ENCODE data around the gene FADS2. TPM values are rescaled to one million over a fixed set of nuclear protein-coding genes. Genes with fewer than 3 reads are reported as not detected.

FADS2 gene
- total and polyA plus RNA-seq, 9 of the 15 experiments (the other 6 are each of a cell fraction or from before 2014, with no cell fraction given), result 2.9 to 42.8 (median 16.2) TPM

DNA sequence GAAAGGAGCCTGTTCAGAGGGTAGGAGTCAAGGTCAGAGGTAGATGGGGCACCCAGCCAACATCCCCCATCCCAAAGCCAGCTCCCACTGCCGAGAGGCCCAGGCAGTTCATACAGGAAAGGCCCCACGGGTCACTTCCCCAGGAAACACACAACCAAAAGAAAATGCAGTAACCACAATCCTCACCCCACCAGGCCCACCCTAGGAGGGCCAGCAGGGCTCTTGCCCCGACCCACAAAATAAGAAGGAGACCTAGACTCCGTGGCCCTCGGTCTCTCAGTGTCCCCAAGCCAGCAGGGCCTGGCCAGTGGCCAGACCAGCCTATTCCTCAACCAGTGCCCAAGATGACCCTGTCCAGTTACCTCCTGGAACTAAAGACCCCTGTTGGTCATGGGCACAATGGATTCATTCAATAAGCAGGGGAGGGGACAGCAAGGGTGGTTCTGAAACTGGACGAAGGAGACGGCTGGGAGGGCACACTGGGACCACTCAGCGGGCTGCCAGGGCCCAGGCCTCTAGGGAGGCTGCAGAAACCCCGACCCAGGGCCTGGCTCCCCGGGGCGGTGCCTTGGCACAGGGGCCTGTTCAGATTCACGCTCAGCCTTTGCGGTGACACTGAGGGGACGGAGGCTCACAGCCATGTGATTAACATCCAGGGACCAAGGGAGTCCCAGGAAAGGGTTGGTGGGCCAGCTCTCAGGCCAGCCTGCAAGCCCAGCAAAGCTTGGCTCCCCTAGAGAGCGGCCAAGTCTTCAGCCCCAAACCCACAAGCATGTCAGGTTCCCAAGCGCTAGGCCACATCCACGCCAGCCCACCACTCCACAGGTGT, 83.8 kb downstream of the FADS2 start (continued):
- no peak for TF ChIP-seq ELF1 (tag; IDR thresholded peaks at IDR 0.05)
- TF ChIP-seq KAT7 (CRISPR knock-in tag; IDR thresholded peaks at IDR 0.05; ENCODE audit: borderline replicate concordance), result no peak

DNA sequence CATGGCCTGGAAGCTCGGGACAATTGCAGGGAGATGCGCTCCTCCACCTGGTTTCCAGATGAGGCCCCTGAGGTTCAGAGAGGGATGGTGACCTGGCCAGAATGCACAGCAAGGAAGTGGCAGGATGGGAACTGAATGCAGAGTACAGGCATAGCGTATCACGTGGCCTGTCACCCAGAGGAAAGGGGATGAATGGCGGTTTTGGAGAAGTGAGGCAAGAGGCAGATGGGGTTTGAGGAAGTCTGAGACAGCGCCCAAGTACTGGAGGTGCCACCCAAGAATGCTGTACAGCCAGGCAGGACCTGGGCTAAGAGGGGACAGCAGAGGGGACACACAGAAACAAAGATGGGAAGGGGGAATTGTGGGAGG, 84.4 kb downstream of the FADS2 start:
- no peaks in the 10 kb centered on the region for H3K27me3 ChIP-seq (ENCODE audit: control insufficient read depth in 2 of 2, insufficient read depth in 2 of 2, low read length in 2 of 2)
- TF ChIP-seq MCM5 (IDR thresholded peaks at IDR 0.05; ENCODE audit: low read depth) (no peak), USF1 (CRISPR knock-in tag; IDR thresholded peaks at IDR 0.05) (0 out of 2 replicates have a peak, but pooled peaks have one; percentile 24), BCOR (IDR thresholded peaks at IDR 0.05) (peak; percentile 76), RCOR1 (IDR thresholded peaks at IDR 0.05; ENCODE audit: borderline replicate concordance in 1 of 2, low read depth in 2 of 2, low read length in 2 of 2) (0 out of 4 replicates have a peak, but pooled peaks of 1 of the 2 experiments have one; percentile 10), POLR2AphosphoS5 (IDR thresholded peaks at IDR 0.05; ENCODE audit: control insufficient read depth, insufficient read depth, low read depth, low read length) (no peak), PHF20 (IDR thresholded peaks at IDR 0.05; ENCODE audit: partially characterized antibody) (peak; percentile 14), ZBTB33 (CRISPR knock-in tag; IDR thresholded peaks at IDR 0.05) (peak; percentile 79), KDM1A (IDR thresholded peaks at IDR 0.05) (0 out of 4 replicates have a peak, but pooled peaks have one; percentile 17 to 37), ZFP36 (IDR thresholded peaks at IDR 0.05; ENCODE audit: low read depth, low read length, partially characterized antibody) (peak; percentile 80)
- 77% methylated on average over 6 of the region's 6 CpGs for WGBS (ENCODE audit: insufficient coverage, low coverage, missing lambda C conversion rate)
- ATAC-seq (no peak), DNase-seq (ENCODE audit: extremely low read depth in 1 of 4, low spot score in 3 of 4) (no peak), FAIRE-seq (no peak)
- H3K36me3 ChIP-seq (ENCODE audit: control insufficient read depth, insufficient read depth, low read length), result peaks cover 25% of the 10 kb centered on the region; the same call in 2 of the 3 replicates
- ChIA-PET CTCF (ENCODE audit: low intra/inter-chr PET ratio) (no interaction called here), POLR2A (interaction anchor here (0.6 to 1.1 kb wide), 3 partner anchors 12 to 211 kb away, joined by 3 to 4 read pairs (median 4); partner anchors contain the start of gene INCENP)
- no peaks in the 10 kb centered on the region for H3K9me3 ChIP-seq (replicated peaks; ENCODE audit: control insufficient read depth, insufficient read depth, low read depth, low read length)
- H2AFZ ChIP-seq (ENCODE audit: low read depth, low read length), result no peak overlapping the region
- H3K4me2 ChIP-seq (ENCODE audit: insufficient read depth, low read length), result no peak overlapping the region
- no peak overlapping the region for H3K27ac ChIP-seq (ENCODE audit: extremely low read depth, low read depth, low read length)
- H3K9ac ChIP-seq (ENCODE audit: insufficient read depth in 1 of 2, low read depth in 2 of 2, low read length in 2 of 2), result peak overlapping the region in 1 of 2 experiments; percentile 75; a peak in 1 of 4 replicates
- no peak overlapping the region for H3K4me3 ChIP-seq
- H3K79me2 ChIP-seq (ENCODE audit: control insufficient read depth, insufficient read depth, low read length), result peaks cover 90% of the 10 kb centered on the region
- no TSS peak for BruUV-seq (replicated peaks)
- in situ Hi-C loops (cut with MboI), result no loop called here
- intact Hi-C loops (cut with micrococcal nuclease), result no loop called here
- H4K20me1 ChIP-seq (replicated peaks; ENCODE audit: control insufficient read depth, insufficient read depth, low read length), result peaks cover 29% of the 10 kb centered on the region; the same call in 1 of the 2 replicates
- H3K9me1 ChIP-seq (ENCODE audit: control insufficient read depth, insufficient read depth, low read length), result peaks cover 12% of the 10 kb centered on the region
- H3K4me1 ChIP-seq (replicated peaks in 1 of 2; ENCODE audit: control insufficient read depth in 2 of 2, insufficient read depth in 2 of 2, low read length in 2 of 2), result peaks cover 19 to 70% of the 10 kb centered on the region in 2 experiments
